Coronary artery (tissue), 2 donors: Measurements from ENCODE around the gene CLIC3.

Experiments
- DNase-seq: peaks from one replicate; pipeline ENCODE4 v3.0.0-alpha.2; 2017; ENCODE audit warnings: low spot score
- H3K27ac ChIP-seq, 2 donors: fragments of 200-600 bp; sonication (generic); one replicate each; pipeline ENCODE4 v1.5.1; 2016 to 2019
- H3K4me3 ChIP-seq: fragments of 200-600 bp; sonication (generic); 2 replicates; pipeline ENCODE4 v1.5.1; 2016; ENCODE audit warnings: mild to moderate bottlenecking, moderate library complexity
- CTCF ChIP-seq: fragments of 200-600 bp; sonication (generic); IDR thresholded peaks from one replicate; pipeline ENCODE4 v1.5.1; 2019; ENCODE audit warnings: antibody characterized with exemption

CLIC3 gene

GRCh38 chr9:137020771-137021567, 24.6 kb upstream of the CLIC3 start:
- no peak overlapping the region for H3K27ac ChIP-seq
- no peak for DNase-seq
- no peak for TF ChIP-seq CTCF
- no peak overlapping the region for H3K4me3 ChIP-seq

GRCh38 chr9:137019891-137020683, 23.7 kb upstream of the CLIC3 start:
- TF ChIP-seq CTCF = no peak
- Histone ChIP-seq H3K27ac (no peak overlapping the region), H3K4me3 (no peak overlapping the region)
- no peak for DNase-seq

GRCh38 chr9:137018761-137019559, 22.6 kb upstream of the CLIC3 start:
- no peak overlapping the region for H3K27ac ChIP-seq
- no peak for TF ChIP-seq CTCF
- no peak overlapping the region for H3K4me3 ChIP-seq
- no peak for DNase-seq

- no peak overlapping the region for H3K4me3 ChIP-seq
- TF ChIP-seq CTCF = no peak
- H3K27ac ChIP-seq = no peak overlapping the region
- no peak for DNase-seq
Measured at GRCh38 chr9:137017791-137018497, 21.6 kb upstream of the CLIC3 start.

- H3K27ac ChIP-seq = no peak overlapping the region
- no peak for TF ChIP-seq CTCF
Measured at GRCh38 chr9:137017071-137017470, 20.7 kb upstream of the CLIC3 start.

GRCh38 chr9:137016436-137016835, 20.1 kb upstream of the CLIC3 start:
- no peak for DNase-seq
- no peak for TF ChIP-seq CTCF
- Histone ChIP-seq H3K4me3 (no peak overlapping the region), H3K27ac (no peak overlapping the region)

More at GRCh38 chr9:137017071-137017470, 20.7 kb upstream of the CLIC3 start:
- no peak overlapping the region for H3K4me3 ChIP-seq
- DNase-seq = no peak
